NCI-H69 (cell line): ENCODE data around the gene OR7G3.

Source experiments
- DNase-seq: peaks from one replicate; lab custom pipeline; 2025; lab: John Stamatoyannopoulos, UW

OR7G3 gene

GRCh38 chr19:9126900-9127405, at the start of gene OR7G3:
OR7G3 (minus strand) TSS chr19:9126950; CDS start chr19:9126950, 0 bp downstream.
- DNase-seq: no peak

- DNase-seq: no peak
Observed at GRCh38 chr19:9175326-9175725, 48.6 kb upstream of the OR7G3 start.

GRCh38 chr19:9171393-9171991, 44.7 kb upstream of the OR7G3 start:
- no peak for DNase-seq

- no peak for DNase-seq
Observed at GRCh38 chr19:9166846-9167245, 40.1 kb upstream of the OR7G3 start.

- no peak for DNase-seq
Observed at GRCh38 chr19:9165261-9165660, 38.5 kb upstream of the OR7G3 start.

GRCh38 chr19:9161427-9161826, 34.7 kb upstream of the OR7G3 start:
- DNase-seq: no peak

GRCh38 chr19:9159891-9160290, 33.1 kb upstream of the OR7G3 start:
- DNase-seq: no peak

- DNase-seq: no peak
Observed at GRCh38 chr19:9156304-9156703, 29.6 kb upstream of the OR7G3 start.

GRCh38 chr19:9155591-9155990, 28.8 kb upstream of the OR7G3 start:
- no peak for DNase-seq

GRCh38 chr19:9151367-9151766, 24.6 kb upstream of the OR7G3 start:
- no peak for DNase-seq

GRCh38 chr19:9150650-9151049, 23.9 kb upstream of the OR7G3 start:
- DNase-seq: no peak

GRCh38 chr19:9149997-9150396, 23.2 kb upstream of the OR7G3 start:
- DNase-seq: no peak

- no peak for DNase-seq
Observed at GRCh38 chr19:9148697-9149096, 21.9 kb upstream of the OR7G3 start.

- DNase-seq: no peak
Observed at GRCh38 chr19:9146882-9147281, 20.1 kb upstream of the OR7G3 start.

GRCh38 chr19:9144920-9145319, 18.2 kb upstream of the OR7G3 start:
- no peak for DNase-seq

GRCh38 chr19:9140159-9140874, 13.6 kb upstream of the OR7G3 start, which contains the start of gene ZNF317:
ZNF317 (plus strand) TSS chr19:9140397; CDS start chr19:9156017, 15,620 bp downstream.
- peak; percentile 98 for DNase-seq

GRCh38 chr19:9139609-9140158, 12.9 kb upstream of the OR7G3 start:
- peak; percentile 37 for DNase-seq

- no peak for DNase-seq
Observed at GRCh38 chr19:9132422-9132821, 5.7 kb upstream of the OR7G3 start.

GRCh38 chr19:9130965-9131364, 4.2 kb upstream of the OR7G3 start:
- DNase-seq: no peak

- no peak for DNase-seq
Observed at GRCh38 chr19:9128171-9128570, 1.4 kb upstream of the OR7G3 start.

GRCh38 chr19:9116547-9116946, 10.2 kb downstream of the OR7G3 start:
- DNase-seq: no peak

- DNase-seq: no peak
Observed at GRCh38 chr19:9115307-9115813, 11.4 kb downstream of the OR7G3 start, which contains the start of gene OR7G1. OR7G1 (minus strand) TSS chr19:9115763; CDS start chr19:9115763, 0 bp downstream.

- DNase-seq: no peak
Observed at GRCh38 chr19:9109959-9110358, 16.8 kb downstream of the OR7G3 start.
